ENCODE measurements around the gene FARSA. TPM values are rescaled to one million over a fixed set of nuclear protein-coding genes. Genes with fewer than 3 reads are reported as not detected.

FARSA gene
- polyA plus RNA-seq, 1 donor (not counting 4 experiments of a cell fraction or from before 2014, with no cell fraction given), result 30.9 TPM

- Histone ChIP-seq H3K9me1 (ENCODE audit: control insufficient read depth, extremely low read depth, insufficient read depth, low read length) (peaks cover 2% of the 10 kb centered on the region), H3K4me1 (ENCODE audit: control insufficient read depth, extremely low read depth, insufficient read depth, low read length) (peaks cover 28% of the 10 kb centered on the region), H3K27me3 (ENCODE audit: control insufficient read depth, extremely low read depth, insufficient read depth, low read length) (no peaks in the 10 kb centered on the region), H3K36me3 (ENCODE audit: control insufficient read depth in 2 of 2, extremely low read depth in 1 of 2, insufficient read depth in 2 of 2, low read length in 2 of 2) (peaks cover 29 to 38% of the 10 kb centered on the region in 2 experiments), H4K20me1 (ENCODE audit: control insufficient read depth, extremely low read depth, insufficient read depth, low read length) (peaks cover 19% of the 10 kb centered on the region), H3K4me3 (ENCODE audit: control insufficient read depth in 2 of 3, extremely low read depth in 1 of 3, insufficient read depth in 2 of 3, low read depth in 1 of 3, low read length in 3 of 3) (peak overlapping the region; percentile 79 to 99 (median 95)), H3K9ac (ENCODE audit: control insufficient read depth, extremely low read depth, insufficient read depth, low read length) (peak overlapping the region; percentile 95), H3K27ac (ENCODE audit: control insufficient read depth, insufficient read depth, low read length) (peak overlapping the region; percentile 81), H3K4me2 (ENCODE audit: control insufficient read depth, extremely low read depth, insufficient read depth, low read depth, low read length) (peak overlapping the region; percentile 81), H3K79me2 (ENCODE audit: control insufficient read depth, insufficient read depth, low read length) (peaks cover 47% of the 10 kb centered on the region), H3K9me3 (ENCODE audit: control insufficient read depth, low read depth, low read length) (no peaks in the 10 kb centered on the region), H2AFZ (ENCODE audit: control insufficient read depth, low read length) (no peak overlapping the region)
- no peak for FAIRE-seq
- no peak for DNase-seq (ENCODE audit: low read depth, low spot score)
- dilution Hi-C loops (cut with MboI; ENCODE audit: extremely low pct_ligation_motif_present, low sequenced_read_pairs), result no loop called here
- no peak for TF ChIP-seq EZH2 (IDR thresholded peaks at IDR 0.05; ENCODE audit: low read length)
- TF ChIP-seq CTCF (optimal IDR thresholded peaks at IDR 0.05 in 1 of 3, IDR thresholded peaks at IDR 0.05 in 1 of 3, conservative IDR thresholded peaks at IDR 0.05 in 1 of 3; ENCODE audit: extremely low read depth in 1 of 3, insufficient read depth in 2 of 3, low read length in 3 of 3), result peak in 2 of 3 experiments; percentile 24 to 25
Observed at GRCh38 chr19:12938779-12939601, 5.5 kb upstream of the FARSA start.

GRCh38 chr19:12937927-12938778 lies 4.6 kb upstream of the FARSA start, which contains the start of gene CALR:
Gene CALR, plus strand, starts transcription at chr19:12938609. Its CDS starts 71 bp downstream, at chr19:12938680.
- Histone ChIP-seq H3K9ac (ENCODE audit: control insufficient read depth, extremely low read depth, insufficient read depth, low read length) (peak within 1 kb of the TSS; percentile 95), H3K27ac (ENCODE audit: control insufficient read depth, insufficient read depth, low read length) (peak within 1 kb of the TSS; percentile 81), H4K20me1 (ENCODE audit: control insufficient read depth, extremely low read depth, insufficient read depth, low read length) (peaks cover 19% of the 10 kb centered on the region), H3K79me2 (ENCODE audit: control insufficient read depth, insufficient read depth, low read length) (peaks cover 44% of the 10 kb centered on the region), H3K9me1 (ENCODE audit: control insufficient read depth, extremely low read depth, insufficient read depth, low read length) (peaks cover 2% of the 10 kb centered on the region), H3K4me1 (ENCODE audit: control insufficient read depth, extremely low read depth, insufficient read depth, low read length) (peaks cover 23% of the 10 kb centered on the region), H2AFZ (ENCODE audit: control insufficient read depth, low read length) (peak within 1 kb of the TSS; percentile 68), H3K27me3 (ENCODE audit: control insufficient read depth, extremely low read depth, insufficient read depth, low read length) (no peaks in the 10 kb centered on the region), H3K4me2 (ENCODE audit: control insufficient read depth, extremely low read depth, insufficient read depth, low read depth, low read length) (peak within 1 kb of the TSS; percentile 83), H3K9me3 (ENCODE audit: control insufficient read depth, low read depth, low read length) (no peaks in the 10 kb centered on the region), H3K36me3 (ENCODE audit: control insufficient read depth in 2 of 2, extremely low read depth in 1 of 2, insufficient read depth in 2 of 2, low read length in 2 of 2) (peaks cover 22 to 31% of the 10 kb centered on the region in 2 experiments), H3K4me3 (ENCODE audit: control insufficient read depth in 2 of 3, extremely low read depth in 1 of 3, insufficient read depth in 2 of 3, low read depth in 1 of 3, low read length in 3 of 3) (peak within 1 kb of the TSS; percentile 79 to 99 (median 95))
- dilution Hi-C loops (cut with MboI; ENCODE audit: extremely low pct_ligation_motif_present, low sequenced_read_pairs), result no loop called here
- TF ChIP-seq EZH2 (IDR thresholded peaks at IDR 0.05; ENCODE audit: low read length), result no peak
- no peak for TF ChIP-seq CTCF (optimal IDR thresholded peaks at IDR 0.05 in 1 of 3, IDR thresholded peaks at IDR 0.05 in 1 of 3, conservative IDR thresholded peaks at IDR 0.05 in 1 of 3; ENCODE audit: extremely low read depth in 1 of 3, insufficient read depth in 2 of 3, low read length in 3 of 3)
- FAIRE-seq, result peak; percentile 5
- peak; percentile 97 for DNase-seq (ENCODE audit: low read depth, low spot score)
